B cell (primary cell): ENCODE data around the gene TPSAB1. TPM values are rescaled to one million over a fixed set of nuclear protein-coding genes. Genes with fewer than 3 reads are reported as not detected.

Experiments used
- ATAC-seq: fragments of 200-7000 bp; cut with Tn5 transposase; one replicate; pipeline ENCODE4 v1.10.0; 2021; ENCODE audit warnings: low read depth, mild to moderate bottlenecking, moderate number of reproducible peaks, moderate library complexity
- CTCF ChIA-PET: fragments of 350-600 bp; sonication (Branson Sonifier 250); formaldehyde crosslinking; loops from one replicate; lab custom pipeline; 2021; ENCODE audit warnings: antibody characterized with exemption, inconsistent platforms; lab: Charles Lee
- POLR2A ChIA-PET: fragments of 350-600 bp; sonication (Branson Sonifier 250); formaldehyde crosslinking; loops from one replicate; lab custom pipeline; 2021; ENCODE audit warnings: antibody characterized with exemption; lab: Charles Lee
- DNase-seq: peaks from one replicate; pipeline ENCODE4 v3.0.0; 2013
- H2AFZ ChIP-seq: 2 replicates; pipeline ENCODE4 v1.6.1; 2012; ENCODE audit warnings: mild to moderate bottlenecking, low read depth, low read length; ENCODE audit not compliant: insufficient read depth, poor library complexity, severe bottlenecking
- H3K27ac ChIP-seq, 2 donors: 1 replicate in 1 of 2; 2 replicates in 1 of 2; pipeline ENCODE4 v1.5.1; 2012 to 2013; ENCODE audit warnings: low read length in 2 of 2, mild to moderate bottlenecking in 2 of 2, moderate library complexity in 1 of 2
- H3K27me3 ChIP-seq, 4 experiments: fragments of 200-600 bp in 1 of 4; sonication (generic) in 1 of 4; replicated peaks in 1 of 4; 1 replicate in 2 of 4; 2 replicates in 2 of 4; pipeline versions ENCODE4 v1.6.1 to v1.7.0; 2013 to 2016; ENCODE audit warnings: low read length in 3 of 4, mild to moderate bottlenecking in 2 of 4, mixed read lengths in 1 of 4, moderate library complexity in 1 of 4; ENCODE audit not compliant: insufficient read depth in 4 of 4, control insufficient read depth in 3 of 4; ENCODE audit errors: control extremely low read depth in 1 of 4
- H3K36me3 ChIP-seq, 2 experiments: replicated peaks in 1 of 2; 1 replicate in 1 of 2; 2 replicates in 1 of 2; pipeline versions ENCODE4 v1.6.1 to v1.7.1; 2013; ENCODE audit warnings: low read length in 1 of 2; ENCODE audit not compliant: insufficient read depth in 2 of 2, control insufficient read depth in 1 of 2; ENCODE audit errors: control extremely low read depth in 1 of 2, extremely low read depth in 1 of 2
- H3K4me1 ChIP-seq, 2 donors: fragments of 200-600 bp in 1 of 2; sonication (generic) in 1 of 2; 1 replicate in 1 of 2; 2 replicates in 1 of 2; pipeline versions ENCODE4 v1.5.1 to v1.6.1; 2013 to 2017; ENCODE audit warnings: low read length in 2 of 2; ENCODE audit not compliant: control insufficient read depth in 2 of 2, insufficient read depth in 2 of 2
- H3K4me2 ChIP-seq: replicated peaks from 2 replicates; pipeline ENCODE3; 2012; ENCODE audit warnings: mild to moderate bottlenecking, low read depth, low read length; ENCODE audit not compliant: poor library complexity, severe bottlenecking
- H3K4me3 ChIP-seq, 5 experiments: fragments of 200-600 bp in 1 of 5; sonication (generic) in 1 of 5; 1 replicate in 3 of 5; 2 replicates in 2 of 5; pipeline versions ENCODE4 v1.5.1 to v1.7.0; 2011 to 2016; ENCODE audit warnings: low read length in 4 of 5, mild to moderate bottlenecking in 4 of 5, low read depth in 2 of 5, control low read depth in 1 of 5, moderate library complexity in 1 of 5; ENCODE audit not compliant: insufficient read depth in 1 of 5; ENCODE audit errors: control extremely low read depth in 1 of 5, extremely low read depth in 1 of 5
- H3K79me2 ChIP-seq: fragments of 200-600 bp; sonication (generic); one replicate; pipeline ENCODE4 v1.6.0; 2016; ENCODE audit warnings: low read length; ENCODE audit not compliant: control insufficient read depth, insufficient read depth
- H3K9ac ChIP-seq: fragments of 200-600 bp; sonication (generic); 2 replicates; pipeline ENCODE4 v1.6.1; 2017; ENCODE audit warnings: mild to moderate bottlenecking, low read length, moderate library complexity
- H3K9me3 ChIP-seq, 3 donors: one replicate each; pipeline versions ENCODE4 v1.6.1 to v1.7.1; 2013; ENCODE audit warnings: low read length in 2 of 3; ENCODE audit not compliant: control insufficient read depth in 2 of 3, insufficient read depth in 1 of 3; ENCODE audit errors: control extremely low read depth in 1 of 3
- H4K20me1 ChIP-seq: 2 replicates; pipeline ENCODE4 v1.6.0; 2012; ENCODE audit warnings: mild to moderate bottlenecking, low read length; ENCODE audit not compliant: insufficient read depth, control insufficient read depth, poor library complexity, severe bottlenecking
- H3K27ac Mint-ChIP-seq: one replicate; pipeline ENCODE4 v1.8.0; 2021; ENCODE audit warnings: mixed read lengths
- H3K27me3 Mint-ChIP-seq: one replicate; pipeline ENCODE4 v1.8.0; 2021; ENCODE audit warnings: mixed read lengths
- H3K4me1 Mint-ChIP-seq: one replicate; pipeline ENCODE4 v1.8.0; 2021; ENCODE audit warnings: mixed read lengths
- H3K4me3 Mint-ChIP-seq: one replicate; pipeline ENCODE4 v1.8.0; 2021; ENCODE audit warnings: mixed read lengths
- H3K9me3 Mint-ChIP-seq: one replicate; pipeline ENCODE4 v1.8.0; 2022; ENCODE audit warnings: mixed read lengths; ENCODE audit not compliant: insufficient read depth
- EZH2 ChIP-seq: IDR thresholded peaks from 2 replicates; pipeline ENCODE4 v1.6.1; 2012; ENCODE audit warnings: borderline replicate concordance, low read depth, mild to moderate bottlenecking, moderate library complexity, low read length; ENCODE audit not compliant: insufficient read depth, poor library complexity, severe bottlenecking
- WGBS: methylation state at CpG from one replicate; pipeline ENCODE4 v1.1.5; 2013; ENCODE audit warnings: missing lambda C conversion rate; ENCODE audit not compliant: insufficient coverage; 5-methylcytosine and 5-hydroxymethylcytosine counted together
- intact Hi-C: fragments of 100-400 bp; cut with micrococcal nuclease; formaldehyde crosslinking; loops from one replicate; pipeline ENCODE4 v1.10.0; 2022
- polyA plus RNA-seq: library from polyadenylated mRNA; depleted of rRNA; stranded (reverse); fragments of >200 nt; gene quantifications from 2 replicates; pipeline ENCODE4 v1.2.3, GENCODE V29; 2012
- total RNA-seq, 2 donors: library from RNA; stranded (reverse); fragments of 120-200 nt in 1 of 2; gene quantifications; 1 replicate in 1 of 2; 2 replicates in 1 of 2; pipeline versions ENCODE4 v1.2.3 to v1.2.4, GENCODE V29; 2013 to 2022
- TF ChIP-seq, protein P1 (sequence below): fragments of 200-600 bp; IDR thresholded peaks from one replicate; pipeline ENCODE4 v1.8.0; 2022; ENCODE audit warnings: antibody characterized with exemption, mild to moderate bottlenecking

The TPSAB1 gene
- total and polyA plus RNA-seq, 2 donors (not counting 1 experiment from before 2014, with no cell fraction given) = not detected

DNA sequence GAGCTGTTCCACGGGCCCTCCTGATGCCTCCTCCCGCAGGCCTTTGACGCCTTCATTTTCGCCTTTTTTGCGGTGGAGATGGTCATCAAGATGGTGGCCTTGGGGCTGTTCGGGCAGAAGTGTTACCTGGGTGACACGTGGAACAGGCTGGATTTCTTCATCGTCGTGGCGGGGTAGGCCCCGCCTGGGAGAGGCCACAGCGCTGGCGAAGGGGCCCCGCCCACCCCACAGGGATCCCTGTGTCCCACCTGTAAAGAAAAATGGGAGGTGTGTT, 45.2 kb upstream of the TPSAB1 start:
- Histone ChIP-seq H3K9ac (no peak overlapping the region), H2AFZ (no peak overlapping the region), H3K9me3 (peaks cover 0 to 5% (median 0%) of the 10 kb centered on the region in 3 donors), H3K27ac (no peak overlapping the region), H3K4me2 (no peak overlapping the region), H4K20me1 (no peaks in the 10 kb centered on the region), H3K4me1 (no peaks in the 10 kb centered on the region), H3K27me3 (peaks cover 0 to 4% (median 0%) of the 10 kb centered on the region in 4 experiments), H3K4me3 (no peak overlapping the region), H3K36me3 (no peaks in the 10 kb centered on the region), H3K79me2 (no peaks in the 10 kb centered on the region)
- ATAC-seq (no peak), DNase-seq (no peak)
- H3K4me3 Mint-ChIP-seq = no peak overlapping the region
- peaks cover 7% of the 10 kb centered on the region for H3K27me3 Mint-ChIP-seq
- ChIA-PET POLR2A (no interaction called here), CTCF (no interaction called here)
- intact Hi-C loops = no loop called here
- no peak overlapping the region for H3K27ac Mint-ChIP-seq
- no peaks in the 10 kb centered on the region for H3K9me3 Mint-ChIP-seq
- 82% methylated on average over 10 of the region's 14 CpGs for WGBS
- no peaks in the 10 kb centered on the region for H3K4me1 Mint-ChIP-seq
- TF ChIP-seq, protein P1, sequence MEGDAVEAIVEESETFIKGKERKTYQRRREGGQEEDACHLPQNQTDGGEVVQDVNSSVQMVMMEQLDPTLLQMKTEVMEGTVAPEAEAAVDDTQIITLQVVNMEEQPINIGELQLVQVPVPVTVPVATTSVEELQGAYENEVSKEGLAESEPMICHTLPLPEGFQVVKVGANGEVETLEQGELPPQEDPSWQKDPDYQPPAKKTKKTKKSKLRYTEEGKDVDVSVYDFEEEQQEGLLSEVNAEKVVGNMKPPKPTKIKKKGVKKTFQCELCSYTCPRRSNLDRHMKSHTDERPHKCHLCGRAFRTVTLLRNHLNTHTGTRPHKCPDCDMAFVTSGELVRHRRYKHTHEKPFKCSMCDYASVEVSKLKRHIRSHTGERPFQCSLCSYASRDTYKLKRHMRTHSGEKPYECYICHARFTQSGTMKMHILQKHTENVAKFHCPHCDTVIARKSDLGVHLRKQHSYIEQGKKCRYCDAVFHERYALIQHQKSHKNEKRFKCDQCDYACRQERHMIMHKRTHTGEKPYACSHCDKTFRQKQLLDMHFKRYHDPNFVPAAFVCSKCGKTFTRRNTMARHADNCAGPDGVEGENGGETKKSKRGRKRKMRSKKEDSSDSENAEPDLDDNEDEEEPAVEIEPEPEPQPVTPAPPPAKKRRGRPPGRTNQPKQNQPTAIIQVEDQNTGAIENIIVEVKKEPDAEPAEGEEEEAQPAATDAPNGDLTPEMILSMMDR = no peak
- no peak for TF ChIP-seq EZH2

DNA sequence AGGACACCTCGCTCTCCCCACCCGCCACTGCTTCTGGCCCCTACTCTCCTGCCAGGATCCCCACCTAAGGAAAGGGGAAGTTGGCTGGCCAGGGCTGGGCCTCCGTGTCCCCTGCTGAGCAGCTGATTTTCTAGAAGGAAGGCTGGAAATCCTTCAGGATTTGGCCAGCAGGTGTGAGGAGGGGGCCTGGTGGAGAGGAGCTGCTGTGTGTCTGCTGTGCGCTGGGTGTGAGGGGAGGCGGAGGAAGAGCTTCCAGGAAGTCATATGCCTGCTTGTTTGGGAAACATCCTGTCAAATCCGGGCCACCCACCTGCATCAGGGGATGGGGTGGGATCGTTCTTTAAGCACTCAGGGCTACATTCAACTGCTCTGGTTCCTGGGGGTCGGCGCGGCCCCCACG, 44.0 kb upstream of the TPSAB1 start:
- no peaks in the 10 kb centered on the region for H3K9me3 Mint-ChIP-seq
- Histone ChIP-seq H3K79me2 (no peaks in the 10 kb centered on the region), H3K4me1 (no peaks in the 10 kb centered on the region), H4K20me1 (no peaks in the 10 kb centered on the region), H3K27me3 (peaks cover 0 to 4% (median 0%) of the 10 kb centered on the region in 4 experiments), H2AFZ (no peak overlapping the region), H3K4me3 (no peak overlapping the region), H3K9ac (no peak overlapping the region), H3K9me3 (peaks cover 0 to 5% (median 0%) of the 10 kb centered on the region in 3 donors), H3K27ac (no peak overlapping the region), H3K4me2 (no peak overlapping the region), H3K36me3 (no peaks in the 10 kb centered on the region)
- no peak overlapping the region for H3K27ac Mint-ChIP-seq
- DNase-seq (no peak), ATAC-seq (no peak)
- H3K4me3 Mint-ChIP-seq = no peak overlapping the region
- ChIA-PET CTCF (no interaction called here), POLR2A (no interaction called here)
- no peaks in the 10 kb centered on the region for H3K4me1 Mint-ChIP-seq
- H3K27me3 Mint-ChIP-seq = peaks cover 7% of the 10 kb centered on the region
- WGBS = 50% methylated on average over 9 of the region's 11 CpGs
- intact Hi-C loops = no loop called here
- TF ChIP-seq EZH2 = no peak
- TF ChIP-seq, protein P1 = no peak
